GM12865 (cell line): Measurements from ENCODE around the gene FADS6.

Experiments
- DNase-seq: peaks from one replicate; pipeline ENCODE4 v3.0.0; 2010; ENCODE audit warnings: low read depth
- H3K4me3 ChIP-seq: 2 replicates; pipeline ENCODE4 v1.5.1; 2011; ENCODE audit warnings: mild to moderate bottlenecking, low read depth, low read length, control low read depth
- CTCF ChIP-seq: IDR thresholded peaks from 2 replicates; pipeline ENCODE4 v1.5.1; 2011; ENCODE audit warnings: low read length, control low read depth, low read depth, inconsistent platforms; ENCODE audit not compliant: insufficient read depth; ENCODE audit errors: missing control alignments

Gene FADS6

GRCh38 chr17:74903034-74903433, 9.6 kb upstream of the FADS6 start:
- no peak for TF ChIP-seq CTCF
- no peak for DNase-seq
- no peak overlapping the region for H3K4me3 ChIP-seq

GRCh38 chr17:74901353-74902135, 8.1 kb upstream of the FADS6 start:
- no peak for TF ChIP-seq CTCF
- DNase-seq: no peak
- H3K4me3 ChIP-seq: no peak overlapping the region

- DNase-seq: no peak
These were observed 6.8 kb upstream of the FADS6 start for GRCh38 chr17:74900208-74900607.

GRCh38 chr17:74898376-74898946, 5.0 kb upstream of the FADS6 start:
- DNase-seq: no peak
- H3K4me3 ChIP-seq: no peak overlapping the region
- no peak for TF ChIP-seq CTCF

More at GRCh38 chr17:74900208-74900607, 6.8 kb upstream of the FADS6 start:
- no peak overlapping the region for H3K4me3 ChIP-seq
- TF ChIP-seq CTCF: no peak

- no peak for TF ChIP-seq CTCF
- H3K4me3 ChIP-seq: no peak overlapping the region
- no peak for DNase-seq
These were observed 671 bp upstream of the FADS6 start for GRCh38 chr17:74893936-74894671.

GRCh38 chr17:74892013-74892841, 1.2 kb downstream of the FADS6 start:
- no peak overlapping the region for H3K4me3 ChIP-seq
- no peak for TF ChIP-seq CTCF
- no peak for DNase-seq
